Stimulated activated CD4-positive, alpha-beta T cell treated with anti-CD3 and anti-CD28 coated beads, TNF-alpha, amount 100 ng/mL, for 1 hour (primary cell): ENCODE measurements around the gene ZMAT5.

Experiments used
- DNase-seq, 3 donors: peaks; one replicate each; pipeline ENCODE4 v3.0.0-alpha.2; 2020; ENCODE audit warnings: low read depth in 3 of 3, low spot score in 1 of 3

Gene ZMAT5

DNA sequence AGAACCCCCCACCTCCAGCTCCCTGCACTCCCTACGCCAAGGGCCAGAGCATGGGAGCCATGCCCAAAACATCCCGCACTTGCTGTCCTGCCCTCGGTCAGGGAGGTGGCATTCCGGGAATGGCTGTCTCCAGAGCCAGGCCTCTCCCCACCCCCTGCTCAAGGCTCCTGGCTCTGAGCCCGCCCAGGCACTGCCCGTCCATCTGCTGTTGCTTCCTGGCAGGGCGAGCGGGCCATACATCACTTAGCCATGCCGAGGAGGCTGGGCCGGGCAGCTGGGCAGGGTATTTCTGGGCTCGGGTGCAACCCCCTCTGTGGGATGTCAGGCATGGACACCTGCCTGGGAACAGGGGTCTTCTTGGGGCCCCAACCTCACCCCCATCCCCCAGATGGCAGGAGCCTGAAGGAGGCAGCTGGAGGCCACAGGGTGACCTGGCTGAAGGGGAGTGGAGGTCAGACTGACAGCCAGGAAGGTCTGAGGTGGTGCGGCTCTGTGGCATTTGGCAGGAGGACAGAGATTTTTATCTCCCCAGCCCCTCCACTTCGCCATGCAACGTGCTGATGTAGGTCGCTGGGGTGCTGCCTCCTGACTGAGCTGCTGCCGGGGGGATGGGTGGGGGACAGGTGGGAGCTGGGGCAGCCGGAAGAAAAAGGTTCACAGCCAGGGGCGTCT is 55.7 kb downstream of the ZMAT5 start:
- DNase-seq = no peak

DNA sequence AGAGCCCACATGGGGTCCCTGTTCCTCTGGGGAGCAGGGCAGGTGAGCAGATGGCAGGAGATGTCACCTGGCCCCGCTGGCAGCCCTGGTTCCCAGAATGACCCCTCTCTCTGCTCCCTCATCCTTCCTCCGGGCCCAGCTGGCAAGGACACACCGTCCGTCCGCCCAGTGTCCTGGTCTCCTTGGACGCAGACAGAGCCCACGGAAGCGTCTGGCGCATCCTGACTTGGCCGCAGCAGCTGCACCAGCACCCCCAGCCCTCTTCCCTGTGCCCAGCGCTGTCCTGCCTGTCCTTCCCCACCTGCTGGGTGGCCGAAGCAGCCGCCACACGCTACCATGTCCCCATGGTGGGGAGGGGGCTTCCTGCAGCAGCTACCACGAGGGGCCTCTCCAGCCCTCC is 56.6 kb downstream of the ZMAT5 start:
- no peak for DNase-seq

- DNase-seq = no peak
Measured at GRCh38 chr22:29707471-29707870, 59.3 kb downstream of the ZMAT5 start.

- DNase-seq = no peak
Measured at GRCh38 chr22:29707010-29707409, 59.8 kb downstream of the ZMAT5 start.

DNA sequence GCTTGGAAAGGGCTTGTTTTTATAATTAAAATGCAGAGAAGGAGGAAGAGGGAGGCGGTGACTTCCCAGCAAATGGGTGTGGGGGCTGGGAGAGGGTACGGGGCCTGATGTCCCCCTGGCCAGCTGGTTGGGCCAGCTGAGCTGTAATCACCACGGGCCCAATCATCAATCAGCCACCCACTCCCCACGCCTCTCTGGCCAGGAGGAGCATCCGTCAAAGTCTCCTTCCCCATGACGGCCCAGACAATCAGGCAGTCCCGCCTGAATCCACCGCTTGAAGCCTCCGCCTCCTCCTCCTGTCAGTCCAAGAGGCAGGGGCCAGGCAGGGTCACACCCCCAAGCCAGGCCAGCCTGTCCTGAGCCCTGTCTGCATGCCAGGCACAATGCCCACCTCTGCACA is 60.3 kb downstream of the ZMAT5 start:
- no peak for DNase-seq

DNA sequence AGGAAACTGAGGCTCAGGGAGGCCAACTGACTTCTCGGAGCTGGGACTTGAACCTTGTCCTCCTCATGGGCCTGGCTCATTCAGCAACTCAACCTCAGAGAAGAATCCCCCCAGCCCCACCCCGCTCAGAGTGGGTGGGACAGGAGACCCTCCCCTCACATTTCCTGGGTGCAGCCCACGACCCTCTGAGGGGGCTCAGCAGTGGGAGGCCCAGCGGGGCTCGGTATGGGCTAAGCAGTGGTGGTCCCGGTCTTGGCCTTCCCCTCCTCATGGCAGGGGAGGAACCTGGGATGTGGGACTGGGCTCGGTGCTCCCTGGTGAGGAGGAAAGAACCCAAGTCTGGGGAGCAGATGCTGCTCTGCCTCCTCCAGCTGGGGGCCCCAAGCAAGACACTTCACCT is 61.2 kb downstream of the ZMAT5 start:
- DNase-seq = no peak

DNA sequence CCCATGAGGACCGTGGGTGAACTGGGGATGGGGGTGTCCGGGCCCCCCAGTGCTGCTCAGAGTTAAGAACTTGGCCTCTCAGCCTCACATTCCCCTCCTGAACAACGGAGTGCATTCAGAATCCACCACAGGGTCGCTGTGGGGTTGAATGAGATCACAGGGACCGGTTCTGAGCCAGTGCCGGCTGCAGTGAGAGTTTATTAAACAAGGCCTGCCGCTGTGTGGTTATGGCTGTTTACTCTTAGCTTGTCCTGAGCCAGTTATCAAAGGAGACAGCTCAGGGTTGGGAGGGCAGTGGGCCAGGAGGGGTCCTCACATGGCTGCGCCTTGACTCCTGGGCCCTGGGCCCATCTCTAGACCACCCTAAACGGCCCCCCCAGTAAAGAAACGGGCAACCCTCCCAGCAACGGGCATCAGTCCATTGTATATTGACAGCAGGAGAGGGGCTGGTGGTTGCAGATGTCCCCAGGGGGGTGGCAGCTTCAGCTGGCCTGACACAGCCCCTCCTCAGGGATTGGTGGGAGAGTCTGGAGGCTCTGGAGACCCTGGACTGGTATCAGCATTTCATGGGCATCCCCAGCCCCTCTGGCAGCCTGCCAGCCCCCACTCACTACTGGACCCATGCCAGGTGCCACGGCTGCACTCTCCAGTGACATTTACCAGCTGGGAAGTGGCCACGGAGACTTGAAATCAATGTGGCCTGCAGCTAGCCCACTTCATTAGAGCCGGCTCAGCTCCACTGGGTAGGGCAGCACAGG is 62.1 kb downstream of the ZMAT5 start:
- DNase-seq = no peak

DNA sequence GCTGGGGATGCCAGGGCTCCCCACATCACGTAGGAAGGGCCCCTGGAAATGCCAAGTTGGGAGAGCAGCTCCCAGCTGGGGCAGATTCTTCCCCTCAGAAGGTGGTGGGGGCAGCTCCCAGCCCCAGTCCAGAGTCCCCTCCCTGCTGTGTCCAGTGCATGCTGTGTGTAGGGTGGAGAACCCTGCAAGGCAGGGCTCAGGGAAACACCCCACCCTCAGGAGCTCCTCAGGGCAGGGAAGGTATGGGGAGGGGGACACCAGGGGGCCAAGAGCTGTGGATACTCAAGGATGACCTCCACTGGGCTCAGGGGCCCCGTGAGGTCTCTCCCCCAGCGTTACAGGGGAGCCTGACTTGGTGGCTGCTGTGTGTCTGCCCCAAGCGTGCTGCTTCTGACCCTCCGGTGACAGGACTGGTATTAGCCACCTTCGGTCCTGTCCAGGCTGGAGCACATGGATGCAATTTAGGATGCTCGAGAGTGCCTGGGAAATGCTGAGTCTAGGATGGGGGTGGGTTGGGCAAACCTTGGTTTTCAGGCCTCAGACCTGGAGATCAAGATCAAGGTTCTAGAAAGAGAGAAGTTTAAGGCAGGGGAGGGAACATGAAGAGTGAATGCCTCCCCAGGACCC is 63.1 kb downstream of the ZMAT5 start:
- DNase-seq = no peak

DNA sequence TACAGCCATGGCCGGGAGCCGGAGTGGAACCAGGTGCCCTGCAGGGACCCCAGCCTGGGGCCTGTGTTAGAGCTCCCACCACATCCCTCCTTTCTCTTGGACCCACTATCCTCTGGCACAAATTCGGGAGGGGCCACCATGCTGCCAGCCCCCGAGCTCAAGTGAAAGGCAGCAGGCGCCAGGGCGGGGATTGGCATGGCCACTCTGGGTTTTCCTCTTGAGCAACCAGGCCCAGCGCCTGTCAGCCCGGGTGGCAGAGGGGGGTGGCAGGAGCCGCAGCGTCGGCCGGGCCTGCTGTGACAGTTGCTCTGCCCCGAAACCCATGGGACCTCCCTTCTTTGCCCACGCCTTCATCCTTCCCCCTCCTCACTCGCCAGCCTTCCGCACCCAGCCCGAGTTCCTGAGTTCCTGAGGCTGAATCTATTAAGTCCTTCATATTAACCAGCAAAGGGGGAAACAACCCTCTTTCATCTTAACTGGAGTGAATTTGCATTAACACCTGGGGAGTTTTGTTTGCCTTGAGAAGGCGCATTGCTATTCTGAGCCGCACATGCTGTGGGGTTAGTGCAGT is 63.8 kb downstream of the ZMAT5 start:
- no peak for DNase-seq

GRCh38 chr22:29702000-29702930 is 64.5 kb downstream of the ZMAT5 start:
- no peak for DNase-seq

DNA sequence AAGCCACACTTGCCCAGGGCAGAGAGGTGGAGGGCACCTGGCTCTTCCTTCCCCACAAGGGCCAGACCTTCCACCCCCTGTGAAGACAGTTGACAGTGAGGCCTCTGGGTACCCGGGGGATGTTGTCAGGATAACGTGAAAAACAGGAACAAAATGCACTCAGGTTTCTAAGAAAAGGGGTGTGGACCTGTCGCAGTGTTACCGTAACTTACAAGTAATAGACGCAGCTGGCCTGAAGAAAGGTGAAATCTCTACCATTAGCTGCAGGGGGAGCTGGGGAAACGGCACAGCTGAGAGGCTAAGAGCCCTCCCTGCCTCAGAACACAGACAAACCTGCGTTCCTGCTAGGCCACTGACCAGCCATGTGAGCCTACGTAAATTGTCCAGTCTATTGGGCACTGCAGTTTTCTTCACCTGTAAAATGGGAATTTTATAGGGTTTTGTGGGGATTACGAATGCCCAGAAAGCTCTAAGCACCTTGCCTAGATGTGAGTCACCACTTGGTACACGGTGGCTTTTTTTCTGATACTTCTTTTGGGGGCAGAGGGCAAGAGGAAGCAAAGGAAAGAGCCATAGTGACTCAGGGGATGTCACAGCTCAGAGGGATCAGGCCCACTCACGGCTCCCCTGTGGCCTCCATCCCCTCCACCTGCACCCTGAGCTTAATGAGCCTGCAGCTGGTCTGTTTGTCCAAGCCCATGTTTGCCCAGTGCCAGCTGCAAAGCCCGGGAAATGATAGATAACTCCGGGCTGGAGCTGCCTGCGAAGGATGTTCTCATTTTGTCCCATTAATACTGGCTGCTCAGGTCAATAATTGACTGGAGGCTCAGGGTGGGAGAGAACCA is 65.4 kb downstream of the ZMAT5 start:
- DNase-seq = no peak

DNA sequence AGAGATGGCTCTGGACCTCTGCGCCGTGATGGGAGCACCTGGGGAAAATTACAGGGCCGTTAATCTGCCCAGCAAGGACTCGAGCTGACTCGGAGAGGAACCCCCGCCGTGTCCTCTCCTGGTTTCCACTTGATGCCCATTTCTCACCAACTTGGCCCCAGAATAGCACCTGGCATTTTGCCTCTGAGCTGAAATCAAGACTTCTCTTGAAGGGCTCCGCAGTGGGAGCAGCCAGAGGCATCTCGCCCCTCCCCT is 66.0 kb downstream of the ZMAT5 start:
- DNase-seq = no peak

GRCh38 chr22:29700206-29700899 is 66.5 kb downstream of the ZMAT5 start:
- DNase-seq = no peak

DNA sequence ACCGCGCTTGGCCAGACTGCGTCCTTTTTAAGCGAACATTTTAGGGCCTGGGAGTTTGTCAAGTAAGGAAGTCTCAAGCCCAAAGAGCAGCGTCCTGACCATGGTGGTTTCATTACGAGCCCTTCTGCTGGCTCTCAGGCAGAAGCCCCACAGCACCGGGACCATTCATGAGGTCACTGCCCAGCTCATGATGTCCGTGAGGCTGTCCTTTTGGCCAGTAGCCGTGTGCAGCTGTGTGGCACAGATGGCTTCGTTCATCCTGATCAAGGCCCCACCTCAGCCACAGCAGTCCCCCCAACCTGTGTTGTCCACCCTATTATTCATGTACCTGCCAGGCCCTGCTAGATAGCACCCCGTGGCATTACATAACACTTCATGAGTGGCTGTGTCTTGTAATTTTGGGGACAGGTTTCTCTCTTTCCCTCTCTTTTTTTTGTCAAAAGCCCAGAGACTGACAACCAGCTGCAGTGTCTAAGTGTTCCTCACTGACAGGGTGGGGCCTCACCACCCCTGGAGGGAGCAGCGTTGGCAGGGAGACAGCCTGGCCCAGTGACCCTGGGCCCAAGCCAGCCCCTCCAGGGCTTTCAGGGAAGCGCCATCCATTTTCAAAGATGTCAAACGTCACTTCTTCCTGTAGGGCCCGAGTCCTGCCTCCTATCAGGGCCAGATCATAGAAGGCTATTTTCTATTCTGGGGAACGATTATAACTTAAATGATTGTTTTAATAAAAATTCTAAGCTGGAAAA is 68.8 kb downstream of the ZMAT5 start:
- no peak for DNase-seq

GRCh38 chr22:29695129-29695926 is 71.5 kb downstream of the ZMAT5 start:
- no peak for DNase-seq

GRCh38 chr22:29693671-29694070 is 73.1 kb downstream of the ZMAT5 start:
- DNase-seq = no peak

DNA sequence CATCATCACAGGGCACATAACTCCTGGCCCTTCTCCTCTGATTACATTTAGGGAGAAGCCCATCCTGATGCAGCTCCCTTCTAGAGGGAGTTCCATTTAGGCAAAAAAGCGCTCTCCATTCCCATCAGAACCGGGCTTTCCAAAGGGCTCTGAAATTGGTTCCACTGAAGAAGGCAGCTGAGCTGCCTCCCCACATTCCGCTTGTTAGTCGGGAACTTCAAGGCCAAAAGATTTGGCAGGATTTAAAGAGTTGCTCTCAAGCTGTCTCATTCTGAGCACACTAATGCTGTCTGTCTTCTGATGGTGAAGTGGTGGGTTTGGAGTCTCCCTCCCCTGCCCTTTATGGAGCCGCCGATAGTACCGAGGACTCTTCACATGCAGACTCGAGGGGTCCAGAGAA is 73.6 kb downstream of the ZMAT5 start:
- DNase-seq = no peak

GRCh38 chr22:29692327-29692640 is 74.5 kb downstream of the ZMAT5 start:
- DNase-seq = no peak
